GM04504 (cell line): ENCODE data around the gene LEPR.
"Not testable (repeated sequence)": the region's sequence is repeated elsewhere in the genome, so short reads cannot be mapped to it uniquely, and the experiment has no call there.

Experiments
- DNase-seq: peaks from one replicate; pipeline ENCODE4 v3.0.0-alpha.2; 2012; ENCODE audit warnings: low read depth

Gene LEPR

DNA sequence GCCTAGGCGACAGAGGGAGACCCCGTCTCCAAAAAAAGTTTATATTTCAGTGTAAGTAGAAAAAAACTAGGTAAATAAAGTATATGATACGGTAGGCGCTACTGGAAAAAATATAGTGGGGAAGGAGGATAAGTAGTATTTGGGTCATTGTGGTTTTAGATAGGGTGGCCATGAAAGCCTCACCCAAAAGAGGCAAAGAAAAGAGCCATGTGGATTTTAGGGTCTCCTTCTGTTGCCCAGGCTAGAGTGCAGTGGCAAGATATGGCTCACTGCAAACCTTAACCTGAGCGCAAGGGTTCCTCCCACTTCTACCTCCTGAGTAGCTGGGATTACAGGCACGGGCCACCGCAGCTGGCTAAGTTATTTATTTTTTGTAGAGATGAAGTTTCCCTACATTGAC is 17.1 kb downstream of the LEPR start:
- no peak for DNase-seq

DNA sequence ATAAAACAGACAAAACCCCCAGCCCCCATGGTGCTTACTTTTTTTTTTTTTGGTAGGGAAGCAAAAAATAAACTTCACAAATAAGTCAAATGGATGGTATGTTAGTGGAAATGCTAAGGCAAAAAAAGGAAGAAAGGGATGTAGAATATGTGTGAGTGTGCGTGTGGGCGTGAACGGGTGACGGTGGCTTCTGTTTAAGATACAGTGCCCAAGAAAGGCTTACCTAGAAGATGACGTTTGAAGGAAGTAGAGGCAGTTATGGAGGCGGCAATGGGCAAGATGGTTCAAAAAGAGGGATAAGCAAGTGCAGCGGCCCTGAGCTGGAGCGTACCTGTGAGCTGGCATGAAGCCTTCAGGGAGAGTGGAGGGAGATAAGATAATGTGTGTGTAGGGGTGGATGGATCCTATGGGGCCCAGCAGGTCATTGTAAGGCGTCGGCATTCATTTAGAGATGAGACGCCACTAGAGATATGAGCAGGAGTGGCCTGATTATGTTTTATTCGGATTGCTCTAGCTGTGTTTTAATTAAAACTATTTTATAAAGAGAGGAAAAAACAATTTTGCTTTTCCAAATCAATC is 19.9 kb downstream of the LEPR start:
- no peak for DNase-seq

DNA sequence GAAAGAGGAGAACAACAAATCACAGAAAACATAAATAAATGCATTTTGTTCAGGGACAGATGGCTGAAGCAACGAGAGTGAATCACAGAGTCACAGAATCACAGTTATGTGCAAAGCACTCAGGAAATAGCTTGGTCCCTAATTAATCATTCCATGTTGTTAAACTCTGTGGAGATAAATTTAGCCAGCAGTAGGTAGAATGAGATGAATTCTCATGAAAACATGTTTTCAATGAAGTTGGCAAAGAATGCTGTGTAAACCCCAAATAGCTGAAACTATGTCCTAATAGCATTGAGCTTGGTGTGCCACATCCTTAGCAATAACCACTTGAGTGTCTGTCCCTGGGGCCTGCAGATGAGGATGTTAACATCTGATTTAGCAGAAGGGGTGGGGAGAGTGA is 20.4 kb downstream of the LEPR start:
- peak; percentile 78 for DNase-seq

DNA sequence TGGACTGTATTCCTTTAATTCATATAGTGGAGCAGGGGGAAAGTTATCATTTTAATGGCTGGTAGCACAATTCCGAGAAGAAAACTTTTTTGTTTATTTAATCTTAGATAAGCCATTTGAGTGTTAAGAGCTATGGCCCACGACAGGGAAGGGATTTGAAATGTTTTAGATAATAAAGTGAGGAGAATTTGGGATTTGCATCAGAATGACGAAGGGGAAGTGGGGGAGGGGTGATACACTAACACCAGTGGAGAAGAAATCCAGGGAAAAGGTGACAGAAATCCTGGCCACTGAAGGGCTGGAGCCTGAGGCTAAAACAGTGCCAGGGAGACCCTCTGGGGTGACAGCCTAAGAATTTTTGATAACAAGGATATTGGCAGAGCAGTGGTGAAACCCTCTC is 21.0 kb downstream of the LEPR start:
- no peak for DNase-seq

DNA sequence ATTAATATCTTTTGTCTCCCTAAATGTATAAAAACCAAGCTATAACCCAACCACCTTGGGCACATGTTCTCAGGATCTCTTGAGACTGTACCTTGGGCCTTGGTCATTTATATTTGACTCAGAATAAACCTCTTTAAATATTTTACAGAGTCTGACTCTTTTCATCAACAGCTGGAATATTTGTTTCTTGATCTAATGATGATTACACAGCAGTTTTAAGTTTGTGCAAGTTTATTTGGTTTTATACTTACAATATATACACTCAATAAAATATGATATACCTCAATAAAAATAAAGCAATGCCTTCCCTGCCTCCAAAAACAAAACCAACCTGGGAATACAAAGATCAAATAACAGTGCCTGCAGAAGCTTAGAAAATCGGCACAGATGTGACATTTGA is 22.0 kb downstream of the LEPR start:
- no peak for DNase-seq

- DNase-seq: no peak
These were observed 23.2 kb downstream of the LEPR start for GRCh38 chr1:65443647-65444046.

DNA sequence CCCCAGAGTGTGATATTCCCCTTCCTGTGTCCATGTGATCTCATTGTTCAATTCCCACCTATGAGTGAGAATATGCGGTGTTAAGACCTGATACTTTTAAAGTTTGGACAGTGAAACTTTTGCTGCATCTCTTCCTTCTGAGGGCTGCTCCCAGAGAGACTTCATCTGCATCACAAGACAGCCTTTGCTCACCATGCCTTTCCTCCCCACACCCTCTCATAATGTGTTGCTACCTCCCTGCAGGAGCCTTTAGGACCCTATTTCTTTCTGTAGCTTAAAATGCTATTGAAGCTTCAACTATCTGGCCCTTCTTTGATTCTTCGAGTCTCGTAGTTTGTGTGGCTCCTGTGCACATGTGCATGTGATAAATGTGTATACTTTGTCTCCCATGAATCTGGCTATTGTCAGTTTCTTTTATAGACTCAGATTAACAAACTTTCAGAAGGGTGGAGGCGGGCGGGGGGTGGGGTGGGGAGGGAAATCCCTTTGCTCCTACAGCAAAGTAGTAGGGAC is 23.7 kb downstream of the LEPR start:
- DNase-seq: no peak

DNA sequence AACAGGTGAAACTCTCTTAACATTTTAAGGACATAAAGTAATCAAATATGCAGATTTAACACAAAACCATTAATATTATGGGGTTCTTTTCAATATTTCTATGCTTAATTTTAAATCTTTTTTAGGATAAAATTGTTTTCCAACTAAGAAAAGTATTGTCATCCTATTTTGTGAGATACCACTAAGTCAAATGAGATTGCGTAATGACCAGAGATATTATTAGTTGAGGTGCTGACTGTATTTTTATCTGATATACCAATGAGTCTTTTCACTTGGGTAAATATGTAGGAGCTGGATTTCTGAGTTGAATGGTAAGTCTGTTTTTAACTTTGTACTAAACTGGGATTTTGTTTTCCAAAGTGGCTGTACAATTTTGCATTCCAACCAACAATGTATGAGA is 25.4 kb downstream of the LEPR start:
- DNase-seq: no peak

- no peak for DNase-seq
These were observed 28.9 kb downstream of the LEPR start for GRCh38 chr1:65449214-65449823.

GRCh38 chr1:65455678-65456077 is 35.2 kb downstream of the LEPR start:
- DNase-seq: not testable (repeated sequence)

- no peak for DNase-seq
These were observed 36.0 kb downstream of the LEPR start for GRCh38 chr1:65456481-65456880.

GRCh38 chr1:65457868-65458267 is 37.4 kb downstream of the LEPR start:
- no peak for DNase-seq

GRCh38 chr1:65458730-65459396 is 38.4 kb downstream of the LEPR start:
- no peak for DNase-seq

- DNase-seq: no peak
These were observed 38.9 kb downstream of the LEPR start for GRCh38 chr1:65459397-65459768.

- DNase-seq: not testable (repeated sequence)
These were observed 45.4 kb downstream of the LEPR start for GRCh38 chr1:65465837-65466236.

GRCh38 chr1:65467536-65467935 is 47.1 kb downstream of the LEPR start:
- DNase-seq: no peak

- DNase-seq: no peak
These were observed 48.8 kb downstream of the LEPR start for GRCh38 chr1:65469126-65469888.

DNA sequence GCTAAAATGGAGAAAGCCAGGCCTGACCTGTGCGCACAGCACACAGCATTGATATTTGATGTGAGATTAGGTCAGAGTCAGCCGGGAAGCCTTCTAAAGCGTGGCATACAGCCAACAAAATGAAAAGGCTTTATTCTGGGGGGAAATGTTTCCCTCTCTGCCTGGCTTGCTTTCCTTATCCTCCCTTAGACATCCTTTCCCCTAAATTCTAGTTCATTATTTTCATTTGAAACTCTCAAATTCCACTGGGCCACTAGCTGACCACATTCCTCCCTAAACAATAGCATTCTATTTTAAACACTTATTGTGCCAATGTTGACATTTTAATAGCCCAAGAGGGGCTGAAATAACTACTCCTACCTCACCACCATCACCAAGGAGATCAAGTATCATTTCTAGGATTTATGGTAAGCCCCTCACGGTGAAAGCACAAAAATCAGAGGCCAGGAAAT is 49.4 kb downstream of the LEPR start:
- no peak for DNase-seq
